Skeletal muscle satellite cell (primary cell): ENCODE results near the gene VCL.

ENCODE experiments used
- H3K27me3 ChIP-seq: 2 replicates; pipeline ENCODE4 v1.7.0; 2013; ENCODE audit warnings: low read length; ENCODE audit not compliant: control insufficient read depth, insufficient read depth
- H3K36me3 ChIP-seq: 2 replicates; pipeline ENCODE4 v1.7.0; 2013; ENCODE audit warnings: mild to moderate bottlenecking, control low read depth, low read length; ENCODE audit not compliant: insufficient read depth
- H3K4me1 ChIP-seq: 2 replicates; pipeline ENCODE4 v1.7.0; 2013; ENCODE audit warnings: low read length; ENCODE audit not compliant: control insufficient read depth, insufficient read depth
- H3K4me2 ChIP-seq: 2 replicates; pipeline ENCODE4 v1.7.0; 2013; ENCODE audit warnings: mild to moderate bottlenecking, low read length
- H3K4me3 ChIP-seq: 2 replicates; pipeline ENCODE4 v1.7.0; 2013; ENCODE audit warnings: low read length
- H3K9ac ChIP-seq: 2 replicates; pipeline ENCODE4 v1.7.0; 2013; ENCODE audit warnings: mild to moderate bottlenecking, low read depth, low read length, moderate library complexity
- H3K9me3 ChIP-seq: replicated peaks from 2 replicates; pipeline ENCODE4 v1.7.0; 2013; ENCODE audit warnings: mild to moderate bottlenecking, control low read depth, low read length

Gene VCL

DNA sequence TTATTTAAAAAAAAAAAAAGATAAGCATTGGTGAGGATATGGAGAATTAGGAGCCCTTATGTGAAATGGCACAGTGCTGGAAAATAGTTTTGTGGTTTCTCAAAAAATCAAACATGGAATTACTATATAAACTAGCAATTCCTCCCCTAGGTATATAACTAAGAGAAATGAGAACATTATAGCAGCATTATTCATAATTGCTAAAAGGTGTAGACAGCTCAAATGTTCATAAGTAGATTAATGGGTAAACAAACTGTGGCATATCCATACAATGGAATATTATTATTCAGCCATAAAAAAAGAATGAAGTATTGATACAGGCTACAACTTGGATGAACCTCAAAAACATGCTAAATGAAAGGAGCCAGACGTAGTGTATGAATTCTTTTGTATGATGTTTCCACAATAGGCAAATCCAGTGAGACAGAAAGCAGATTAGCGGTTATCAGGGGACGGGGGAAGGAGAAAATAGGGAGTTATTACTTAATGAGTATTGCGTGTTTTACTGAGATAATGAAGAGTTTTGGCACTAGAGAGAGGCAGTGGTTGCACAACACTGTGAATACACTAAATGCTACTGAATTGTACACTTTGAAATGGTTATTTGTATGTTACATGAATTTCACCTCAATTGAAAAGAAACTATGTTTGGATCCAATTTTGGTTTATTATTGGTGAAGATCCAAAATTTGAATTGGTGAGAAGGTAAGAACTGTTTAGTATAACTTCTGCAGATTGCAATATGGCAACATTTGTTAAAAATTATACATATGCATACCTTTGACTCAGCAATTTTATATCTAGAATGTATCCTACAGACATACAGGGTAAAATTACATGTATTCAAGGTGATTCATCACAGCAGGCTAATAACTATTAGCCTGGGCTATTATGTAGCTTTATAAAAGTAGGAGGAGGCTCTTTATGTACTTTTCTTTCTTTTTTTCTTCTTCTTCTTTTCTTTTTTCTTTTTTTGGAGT is 69.7 kb downstream of the VCL start:
- peaks cover 39% of the 10 kb centered on the region for H3K36me3 ChIP-seq
- H3K4me2 ChIP-seq, result no peak overlapping the region
- H3K27me3 ChIP-seq, result no peaks in the 10 kb centered on the region
- peaks cover 7% of the 10 kb centered on the region for H3K9me3 ChIP-seq
- no peak overlapping the region for H3K9ac ChIP-seq
- H3K4me3 ChIP-seq, result no peak overlapping the region
- H3K4me1 ChIP-seq, result peaks cover 44% of the 10 kb centered on the region

- H3K4me1 ChIP-seq, result peaks cover 48% of the 10 kb centered on the region
Measured at GRCh38 chr10:74071157-74071556, 73.2 kb downstream of the VCL start.

DNA sequence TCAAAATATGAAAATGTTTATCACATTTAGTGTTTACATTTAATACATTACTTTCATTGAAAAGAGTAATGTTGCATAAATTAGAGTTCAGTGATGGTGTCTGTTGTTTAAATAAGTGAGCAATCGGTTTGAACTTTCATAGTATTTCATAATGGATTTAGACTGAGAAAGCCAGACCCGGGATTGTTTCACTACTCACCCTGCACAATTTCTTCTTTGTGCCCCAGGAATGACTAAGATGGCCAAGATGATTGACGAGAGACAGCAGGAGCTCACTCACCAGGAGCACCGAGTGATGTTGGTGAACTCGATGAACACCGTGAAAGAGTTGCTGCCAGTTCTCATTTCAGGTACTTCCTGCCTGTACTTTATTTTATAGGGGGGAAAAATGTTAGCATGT is 74.6 kb downstream of the VCL start:
- H3K9ac ChIP-seq, result no peak overlapping the region

More at GRCh38 chr10:74071157-74071556, 73.2 kb downstream of the VCL start:
- Histone ChIP-seq H3K4me3 (no peak overlapping the region), H3K9me3 (no peaks in the 10 kb centered on the region), H3K36me3 (peaks cover 41% of the 10 kb centered on the region), H3K27me3 (no peaks in the 10 kb centered on the region), H3K4me2 (peak overlapping the region; percentile 39), H3K9ac (no peak overlapping the region)

DNA sequence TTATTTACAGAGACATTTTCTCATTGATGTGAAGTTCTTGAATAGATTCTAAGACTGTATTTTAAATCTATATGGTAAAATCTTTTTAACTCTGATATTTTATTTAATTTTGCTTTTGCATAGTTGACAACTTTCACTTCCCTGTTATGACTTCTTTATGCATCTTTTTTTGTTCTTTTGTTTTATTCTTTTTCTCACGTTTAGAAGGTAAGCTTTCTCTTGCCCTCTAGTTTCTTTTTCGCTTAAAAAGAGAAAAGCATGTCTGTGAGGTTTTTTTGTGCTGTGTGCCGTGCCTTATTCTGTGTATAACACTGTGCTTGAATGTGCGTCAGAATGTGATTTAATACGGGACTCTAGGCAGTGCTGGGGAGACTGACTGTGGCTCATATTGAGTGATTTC is 78.0 kb downstream of the VCL start:
- Histone ChIP-seq H3K4me3 (no peak overlapping the region), H3K9ac (no peak overlapping the region), H3K36me3 (peaks cover 45% of the 10 kb centered on the region), H3K4me2 (no peak overlapping the region), H3K27me3 (no peaks in the 10 kb centered on the region), H3K4me1 (peaks cover 60% of the 10 kb centered on the region), H3K9me3 (no peaks in the 10 kb centered on the region)

More for the DNA sequence above, 74.6 kb downstream of the VCL start:
- Histone ChIP-seq H3K4me2 (no peak overlapping the region), H3K36me3 (peaks cover 48% of the 10 kb centered on the region), H3K4me1 (peaks cover 52% of the 10 kb centered on the region), H3K27me3 (no peaks in the 10 kb centered on the region), H3K4me3 (no peak overlapping the region), H3K9me3 (no peaks in the 10 kb centered on the region)

GRCh38 chr10:74076961-74077360 is 79.0 kb downstream of the VCL start:
- Histone ChIP-seq H3K4me3 (no peak overlapping the region), H3K4me1 (peaks cover 52% of the 10 kb centered on the region), H3K9me3 (no peaks in the 10 kb centered on the region), H3K36me3 (peaks cover 45% of the 10 kb centered on the region), H3K9ac (no peak overlapping the region), H3K4me2 (no peak overlapping the region), H3K27me3 (no peaks in the 10 kb centered on the region)

GRCh38 chr10:74077416-74077815 is 79.5 kb downstream of the VCL start:
- Histone ChIP-seq H3K9me3 (no peaks in the 10 kb centered on the region), H3K4me3 (no peak overlapping the region), H3K9ac (no peak overlapping the region), H3K4me1 (peaks cover 48% of the 10 kb centered on the region), H3K4me2 (no peak overlapping the region), H3K27me3 (no peaks in the 10 kb centered on the region), H3K36me3 (peaks cover 50% of the 10 kb centered on the region)

DNA sequence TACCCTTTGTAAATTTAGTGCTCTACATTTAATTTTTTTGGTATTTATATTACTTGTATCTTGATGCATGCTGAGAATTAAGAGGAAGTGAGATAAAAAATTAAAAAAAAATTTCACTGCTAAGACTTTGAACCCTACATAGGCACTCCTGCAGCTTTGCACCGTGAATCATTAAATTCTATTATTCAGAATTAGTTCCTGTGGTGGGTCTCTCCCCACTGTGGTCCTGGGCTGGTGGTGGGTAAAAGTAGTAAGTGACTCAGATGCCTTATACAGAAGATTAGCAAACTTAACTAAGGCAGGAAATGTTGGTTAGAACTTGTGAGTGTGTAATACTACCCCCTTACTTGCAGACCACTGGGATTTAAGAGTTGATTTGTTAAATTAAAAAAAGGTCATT is 80.1 kb downstream of the VCL start:
- Histone ChIP-seq H3K9me3 (no peaks in the 10 kb centered on the region), H3K4me3 (no peak overlapping the region), H3K27me3 (no peaks in the 10 kb centered on the region), H3K4me2 (peak overlapping the region; percentile 75), H3K4me1 (peaks cover 41% of the 10 kb centered on the region), H3K36me3 (peaks cover 55% of the 10 kb centered on the region), H3K9ac (no peak overlapping the region)

- Histone ChIP-seq H3K4me3 (peak overlapping the region; percentile 43), H3K4me2 (peak overlapping the region; percentile 75), H3K9me3 (no peaks in the 10 kb centered on the region), H3K4me1 (peaks cover 38% of the 10 kb centered on the region), H3K36me3 (peaks cover 49% of the 10 kb centered on the region), H3K9ac (peak overlapping the region; percentile 54), H3K27me3 (no peaks in the 10 kb centered on the region)
Measured at GRCh38 chr10:74079028-74079935, 81.4 kb downstream of the VCL start.

GRCh38 chr10:74079936-74080590 is 82.1 kb downstream of the VCL start:
- Histone ChIP-seq H3K27me3 (no peaks in the 10 kb centered on the region), H3K9me3 (no peaks in the 10 kb centered on the region), H3K9ac (peak overlapping the region; percentile 54), H3K36me3 (peaks cover 45% of the 10 kb centered on the region), H3K4me1 (peaks cover 38% of the 10 kb centered on the region), H3K4me3 (peak overlapping the region; percentile 43), H3K4me2 (peak overlapping the region; percentile 75)

GRCh38 chr10:74081192-74081803 is 83.4 kb downstream of the VCL start:
- peaks cover 44% of the 10 kb centered on the region for H3K36me3 ChIP-seq
- H3K27me3 ChIP-seq, result no peaks in the 10 kb centered on the region
- H3K9me3 ChIP-seq, result no peaks in the 10 kb centered on the region
- H3K4me1 ChIP-seq, result peaks cover 38% of the 10 kb centered on the region
- H3K4me2 ChIP-seq, result no peak overlapping the region
- no peak overlapping the region for H3K4me3 ChIP-seq
- H3K9ac ChIP-seq, result peak overlapping the region; percentile 54
